Measurements from ENCODE around the gene RNF186.

RNF186 gene

GRCh38 chr1:19824541-19824940 lies 9.5 kb upstream of the RNF186 start:
- Histone ChIP-seq H3K36me3 (ENCODE audit: control insufficient read depth in 2 of 2, insufficient read depth in 1 of 2, low read length in 2 of 2) (no peaks in the 10 kb centered on the region), H3K4me1 (ENCODE audit: control insufficient read depth, insufficient read depth, low read length) (no peaks in the 10 kb centered on the region), H3K9me3 (ENCODE audit: control insufficient read depth, insufficient read depth, low read depth, low read length) (no peaks in the 10 kb centered on the region), H3K4me3 (ENCODE audit: low read depth, low read length) (no peak overlapping the region), H3K27ac (ENCODE audit: extremely low read depth, low read depth, low read length) (no peak overlapping the region)
- CTCF ChIA-PET: no interaction called here
- POLR2A ChIA-PET: no interaction called here
- no peak for TF ChIP-seq ZNF121 (tag by site-specific recombination; IDR thresholded peaks at IDR 0.05)
- no peak for TF ChIP-seq ZNF362 (tag by site-specific recombination; IDR thresholded peaks at IDR 0.05)

- no peak for TF ChIP-seq ZNF37A (tag by site-specific recombination; IDR thresholded peaks at IDR 0.05)
- TF ChIP-seq ZNF24 (tag by site-specific recombination; IDR thresholded peaks at IDR 0.05): no peak
- no peak for TF ChIP-seq GFI1B (tag by site-specific recombination; IDR thresholded peaks at IDR 0.05)
- no peak for TF ChIP-seq RBAK (tag by site-specific recombination; IDR thresholded peaks at IDR 0.05)
- TF ChIP-seq MZF1 (tag by site-specific recombination; IDR thresholded peaks at IDR 0.05; ENCODE audit: borderline replicate concordance): no peak
- no peak for TF ChIP-seq ZBTB6 (tag by site-specific recombination; IDR thresholded peaks at IDR 0.05)
- TF ChIP-seq ZNF704 (tag by site-specific recombination; IDR thresholded peaks at IDR 0.05): no peak
- no peak for TF ChIP-seq ZNF133 (tag by site-specific recombination; IDR thresholded peaks at IDR 0.05)
- POLR2A ChIA-PET: no interaction called here
These were observed 9.0 kb upstream of the RNF186 start for GRCh38 chr1:19824036-19824435.

DNA sequence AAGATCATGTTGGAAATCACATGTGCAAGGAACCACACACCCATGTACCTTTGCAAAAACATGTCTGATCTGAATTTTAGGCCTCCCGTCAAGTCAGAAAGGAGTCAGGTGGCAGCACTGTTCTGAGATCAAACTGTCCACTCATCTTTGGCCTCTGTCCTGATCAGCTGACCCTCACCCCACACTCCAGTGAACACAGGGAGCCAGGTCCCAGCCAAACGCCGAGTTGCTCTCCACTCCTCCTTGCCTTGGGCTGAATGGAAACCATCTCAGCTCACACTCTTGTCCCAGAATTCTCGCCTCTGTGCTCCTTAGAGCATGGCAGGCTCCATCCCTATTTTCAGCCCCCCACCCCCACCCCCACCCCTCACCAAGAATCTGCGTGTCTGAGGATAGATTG lies 4.6 kb upstream of the RNF186 start:
- TF ChIP-seq KLF10 (tag by site-specific recombination; IDR thresholded peaks at IDR 0.05) (no peak), TRIM28 (IDR thresholded peaks at IDR 0.05; ENCODE audit: borderline replicate concordance, low read length) (no peak), ZNF404 (tag by site-specific recombination; IDR thresholded peaks at IDR 0.05) (no peak), ZNF10 (tag by site-specific recombination; IDR thresholded peaks at IDR 0.05) (no peak), ZSCAN30 (tag by site-specific recombination; IDR thresholded peaks at IDR 0.05) (no peak), ELK4 (IDR thresholded peaks at IDR 0.05; ENCODE audit: borderline replicate concordance, low read depth, low read length) (no peak), ZNF354C (tag by site-specific recombination; IDR thresholded peaks at IDR 0.05; ENCODE audit: borderline replicate concordance, low read depth) (no peak), YY1 (tag by site-specific recombination; IDR thresholded peaks at IDR 0.05) (no peak), ZFP41 (tag by site-specific recombination; IDR thresholded peaks at IDR 0.05; ENCODE audit: borderline replicate concordance) (no peak), ZNF133 (tag by site-specific recombination; IDR thresholded peaks at IDR 0.05) (no peak), ZNF76 (tag by site-specific recombination; IDR thresholded peaks at IDR 0.05; ENCODE audit: borderline replicate concordance, low read depth) (no peak)
- Histone ChIP-seq H3K27ac (ENCODE audit: extremely low read depth, low read depth, low read length) (no peak overlapping the region), H3K36me3 (ENCODE audit: control insufficient read depth in 2 of 2, insufficient read depth in 1 of 2, low read length in 2 of 2) (no peaks in the 10 kb centered on the region), H3K9me3 (ENCODE audit: control insufficient read depth, insufficient read depth, low read depth, low read length) (no peaks in the 10 kb centered on the region), H3K4me3 (ENCODE audit: low read depth, low read length) (no peak overlapping the region), H3K4me1 (ENCODE audit: control insufficient read depth, insufficient read depth, low read length) (peaks cover 4% of the 10 kb centered on the region)
- POLR2A ChIA-PET: interaction anchor here (0.8 kb wide), 1 partner anchor 26 kb away, joined by 6 read pairs; no protein-coding TSS in a partner anchor
- CTCF ChIA-PET: no interaction called here

More at GRCh38 chr1:19824036-19824435, 9.0 kb upstream of the RNF186 start:
- Histone ChIP-seq H3K4me1 (ENCODE audit: control insufficient read depth, insufficient read depth, low read length) (peaks cover 4% of the 10 kb centered on the region), H3K36me3 (ENCODE audit: control insufficient read depth in 2 of 2, insufficient read depth in 1 of 2, low read length in 2 of 2) (no peaks in the 10 kb centered on the region), H3K4me3 (ENCODE audit: low read depth, low read length) (no peak overlapping the region), H3K27ac (ENCODE audit: extremely low read depth, low read depth, low read length) (no peak overlapping the region), H3K9me3 (ENCODE audit: control insufficient read depth, insufficient read depth, low read depth, low read length) (no peaks in the 10 kb centered on the region)
- CTCF ChIA-PET: no interaction called here
